Upper lobe of left lung (tissue), 4 donors: Measurements from ENCODE around the gene ENOPH1.
A peak's percentile ranks its signal among the peaks of the same experiment; 100 is the strongest.

ENCODE experiments used
- CTCF ChIP-seq, 6 experiments: fragments of 450-650 bp in 4 of 6; fragments of 200-600 bp in 2 of 6; sonication (generic) in 2 of 6; IDR thresholded peaks; one replicate each; pipeline ENCODE4 v1.5.1; 2016 to 2019; ENCODE audit warnings: antibody characterized with exemption in 6 of 6
- POLR2A ChIP-seq, 4 donors: fragments of 450-650 bp; IDR thresholded peaks; one replicate each; pipeline ENCODE4 v1.5.1; 2016 to 2017; ENCODE audit warnings: antibody characterized with exemption in 4 of 4, mild to moderate bottlenecking in 2 of 4
- POLR2AphosphoS5 ChIP-seq, 2 donors: sonication (generic); formaldehyde crosslinking; IDR thresholded peaks; one replicate each; pipeline ENCODE4 v1.5.1; 2017; ENCODE audit warnings: antibody characterized with exemption in 2 of 2

GRCh38 chr4:82429728-82430192 is 630 bp upstream of the ENOPH1 start:
- peak in 1 of 6 experiments; percentile 25 for TF ChIP-seq CTCF (IDR thresholded peaks at IDR 0.05)
- peak in 1 of 4 donors; percentile 48 for TF ChIP-seq POLR2A (IDR thresholded peaks at IDR 0.05)
- TF ChIP-seq POLR2AphosphoS5 (IDR thresholded peaks at IDR 0.05): no peak
